Peyer's patch (tissue), 4 donors: ENCODE data around the gene RPS18.

Experiments used
- POLR2A ChIP-seq, 2 donors: fragments of 450-650 bp; IDR thresholded peaks; one replicate each; pipeline ENCODE4 v1.5.1; 2017; ENCODE audit warnings: antibody characterized with exemption in 2 of 2, mild to moderate bottlenecking in 2 of 2, moderate library complexity in 2 of 2
- TF ChIP-seq, protein P1 (sequence below), 6 experiments: fragments of 450-650 bp in 4 of 6; fragments of 200-600 bp in 2 of 6; sonication (generic) in 1 of 6; IDR thresholded peaks; one replicate each; pipeline ENCODE4 v1.5.1; 2017 to 2019; ENCODE audit warnings: antibody characterized with exemption in 6 of 6, mild to moderate bottlenecking in 3 of 6, moderate library complexity in 1 of 6

DNA sequence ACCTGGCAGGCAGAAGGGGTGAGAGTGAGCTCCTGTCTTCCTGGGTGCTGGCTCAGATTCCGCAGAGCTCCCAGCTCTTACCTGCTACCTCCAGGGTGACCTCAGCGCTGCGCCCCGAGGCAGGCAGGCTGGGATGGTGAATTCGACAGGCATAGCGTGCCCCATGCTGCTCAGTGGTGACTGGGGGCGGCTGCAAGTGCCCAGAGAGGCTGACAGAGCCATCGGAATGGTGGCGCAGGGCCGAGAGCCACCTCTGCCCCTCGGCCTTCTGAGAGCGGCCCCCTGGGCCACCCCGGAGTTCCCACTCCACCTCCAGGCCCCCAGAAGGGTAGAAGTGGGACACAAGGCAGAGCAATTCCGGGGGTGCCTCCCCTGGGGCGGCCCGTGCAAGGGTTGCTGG lies 32.3 kb downstream of the RPS18 start:
- TF ChIP-seq, protein P1, sequence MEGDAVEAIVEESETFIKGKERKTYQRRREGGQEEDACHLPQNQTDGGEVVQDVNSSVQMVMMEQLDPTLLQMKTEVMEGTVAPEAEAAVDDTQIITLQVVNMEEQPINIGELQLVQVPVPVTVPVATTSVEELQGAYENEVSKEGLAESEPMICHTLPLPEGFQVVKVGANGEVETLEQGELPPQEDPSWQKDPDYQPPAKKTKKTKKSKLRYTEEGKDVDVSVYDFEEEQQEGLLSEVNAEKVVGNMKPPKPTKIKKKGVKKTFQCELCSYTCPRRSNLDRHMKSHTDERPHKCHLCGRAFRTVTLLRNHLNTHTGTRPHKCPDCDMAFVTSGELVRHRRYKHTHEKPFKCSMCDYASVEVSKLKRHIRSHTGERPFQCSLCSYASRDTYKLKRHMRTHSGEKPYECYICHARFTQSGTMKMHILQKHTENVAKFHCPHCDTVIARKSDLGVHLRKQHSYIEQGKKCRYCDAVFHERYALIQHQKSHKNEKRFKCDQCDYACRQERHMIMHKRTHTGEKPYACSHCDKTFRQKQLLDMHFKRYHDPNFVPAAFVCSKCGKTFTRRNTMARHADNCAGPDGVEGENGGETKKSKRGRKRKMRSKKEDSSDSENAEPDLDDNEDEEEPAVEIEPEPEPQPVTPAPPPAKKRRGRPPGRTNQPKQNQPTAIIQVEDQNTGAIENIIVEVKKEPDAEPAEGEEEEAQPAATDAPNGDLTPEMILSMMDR (IDR thresholded peaks at IDR 0.05): no peak
- no peak for TF ChIP-seq POLR2A (IDR thresholded peaks at IDR 0.05)
